ENCODE measurements around the gene PROM1. TPM values are rescaled to one million over a fixed set of nuclear protein-coding genes. Genes with fewer than 3 reads are reported as not detected.

Gene PROM1
- polyA plus RNA-seq, 2 of the 4 experiments (the other 2 are of a cell fraction), result 0.03 to 0.14 TPM

DNA sequence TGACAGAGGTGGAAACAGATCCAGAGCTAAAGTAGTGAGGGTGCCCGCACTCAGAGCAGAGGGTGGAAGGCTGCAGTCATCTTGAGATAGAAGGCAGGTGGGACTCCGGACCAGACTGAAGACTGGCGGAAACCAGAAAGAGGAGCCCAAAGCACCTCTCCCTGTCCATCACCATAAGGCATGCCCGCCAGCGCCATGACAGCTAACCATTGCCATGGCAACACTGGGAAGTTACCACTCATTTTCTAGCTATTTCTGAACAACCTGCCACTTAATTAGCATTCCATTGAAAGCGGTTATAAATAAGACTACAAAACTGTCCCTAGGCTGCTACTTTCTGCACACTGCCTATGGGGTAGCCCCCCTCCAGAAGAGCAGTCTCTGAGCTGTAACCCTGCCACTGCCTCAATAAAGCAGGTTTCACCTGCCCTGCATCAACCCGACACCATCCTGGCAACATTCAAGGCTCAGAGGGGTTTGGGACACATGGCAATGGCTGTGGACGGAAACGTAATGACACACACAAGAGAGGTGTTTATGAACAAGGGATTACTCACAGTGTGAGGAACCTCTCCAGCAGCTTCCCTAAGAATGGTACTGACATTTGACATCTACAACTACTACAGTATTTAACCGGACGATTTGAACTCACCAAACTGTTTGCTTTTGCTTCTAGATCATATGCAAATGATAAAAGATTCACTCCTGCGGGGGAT lies 93.1 kb downstream of the PROM1 start:
- no peak for TF ChIP-seq CHD2 (IDR thresholded peaks at IDR 0.05; ENCODE audit: low read length, partially characterized antibody)
- DNase-seq (ENCODE audit: low read depth in 1 of 2, low spot score in 1 of 2) (no peak), ATAC-seq (no peak), FAIRE-seq (no peak)
- ChIA-PET POLR2A (no interaction called here), CTCF (interaction anchor here (1.2 to 4.6 kb wide), 4 partner anchors 11 to 185 kb away, joined by 3 to 18 read pairs (median 6); no protein-coding TSS in a partner anchor)
- 68% methylated on average over 12 of the region's 12 CpGs for WGBS (ENCODE audit: missing lambda C conversion rate)
- no peaks in the 10 kb centered on the region for H3K4me1 ChIP-seq
- H3K27ac ChIP-seq, result no peak overlapping the region
- no peaks in the 10 kb centered on the region for H3K9me3 ChIP-seq
- no peak overlapping the region for H3K4me3 ChIP-seq
- no peak overlapping the region for H3K4me2 ChIP-seq

DNA sequence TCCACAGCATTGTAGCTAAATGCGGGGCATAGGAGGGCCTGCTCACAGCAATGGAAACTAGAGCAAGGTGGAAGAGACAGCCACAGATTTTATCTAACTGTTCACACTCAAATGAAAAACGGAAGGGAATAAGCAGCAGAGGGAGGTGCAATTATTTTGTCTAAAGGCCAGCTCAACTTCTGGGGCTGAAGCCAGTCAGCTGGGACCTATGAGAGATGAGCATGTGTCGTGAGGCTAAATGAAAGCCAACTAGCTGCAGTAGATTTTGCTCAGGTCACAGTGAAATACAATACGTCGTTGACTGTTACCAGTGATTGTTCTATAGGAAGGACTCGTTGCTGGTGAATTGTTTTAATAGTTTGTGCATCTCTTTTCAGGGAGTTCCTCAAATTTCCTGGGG lies 94.4 kb downstream of the PROM1 start:
- H3K9me3 ChIP-seq, result no peaks in the 10 kb centered on the region
- no peak for DNase-seq (ENCODE audit: low read depth in 1 of 2, low spot score in 1 of 2)
- ATAC-seq, result no peak
- POLR2A ChIA-PET, result no interaction called here
- TF ChIP-seq, protein P1, sequence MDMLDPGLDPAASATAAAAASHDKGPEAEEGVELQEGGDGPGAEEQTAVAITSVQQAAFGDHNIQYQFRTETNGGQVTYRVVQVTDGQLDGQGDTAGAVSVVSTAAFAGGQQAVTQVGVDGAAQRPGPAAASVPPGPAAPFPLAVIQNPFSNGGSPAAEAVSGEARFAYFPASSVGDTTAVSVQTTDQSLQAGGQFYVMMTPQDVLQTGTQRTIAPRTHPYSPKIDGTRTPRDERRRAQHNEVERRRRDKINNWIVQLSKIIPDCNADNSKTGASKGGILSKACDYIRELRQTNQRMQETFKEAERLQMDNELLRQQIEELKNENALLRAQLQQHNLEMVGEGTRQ (IDR thresholded peaks at IDR 0.05), result no peak
- no peak for TF ChIP-seq SREBF2 (IDR thresholded peaks at IDR 0.05)
- no peak for TF ChIP-seq CBX8 (IDR thresholded peaks at IDR 0.05)
- TF ChIP-seq FOSB (CRISPR knock-in tag; IDR thresholded peaks at IDR 0.05), result no peak
- FAIRE-seq, result no peak
- no peak overlapping the region for H3K4me3 ChIP-seq
- no peak overlapping the region for H3K4me2 ChIP-seq
- H3K4me1 ChIP-seq, result no peaks in the 10 kb centered on the region
- CTCF ChIA-PET, result interaction anchor here (0.8 to 4.6 kb wide), 5 partner anchors 9 to 184 kb away, joined by 3 to 18 read pairs (median 6); no protein-coding TSS in a partner anchor
- no peak overlapping the region for H3K27ac ChIP-seq
- WGBS (ENCODE audit: missing lambda C conversion rate), result 56% methylated on average over 6 of the region's 6 CpGs

DNA sequence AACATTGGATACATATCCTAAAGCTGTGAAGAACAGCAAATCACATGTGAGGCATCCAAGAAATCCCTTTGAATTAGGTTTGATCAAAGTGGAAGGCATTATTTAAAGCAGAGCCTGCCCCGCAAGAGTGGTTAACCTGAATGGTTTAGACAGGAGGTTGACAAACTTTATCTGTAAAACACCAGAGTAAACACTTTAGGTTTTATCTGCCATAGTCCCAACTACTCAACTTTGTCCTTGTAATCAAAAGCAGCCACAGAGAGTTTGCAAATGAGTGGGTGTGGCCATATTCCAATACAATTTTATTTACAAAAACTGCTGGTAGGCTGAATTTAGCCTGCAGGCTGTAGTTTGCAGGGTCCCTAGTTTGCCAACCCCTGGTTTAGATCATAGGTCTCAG lies 95.6 kb downstream of the PROM1 start:
- H3K4me2 ChIP-seq, result no peak overlapping the region
- H3K9me3 ChIP-seq, result no peaks in the 10 kb centered on the region
- H3K27ac ChIP-seq, result no peak overlapping the region
- no peak overlapping the region for H3K4me3 ChIP-seq
- DNase-seq (ENCODE audit: low read depth in 1 of 2, low spot score in 1 of 2), result no peak
- POLR2A ChIA-PET, result no interaction called here
- no peak for ATAC-seq
- H3K4me1 ChIP-seq, result no peaks in the 10 kb centered on the region
- WGBS (ENCODE audit: missing lambda C conversion rate), result 88% methylated on average over 1 of the region's 1 CpG
- TF ChIP-seq JUNB (IDR thresholded peaks at IDR 0.05), result no peak
- no peak for TF ChIP-seq RCOR1 (IDR thresholded peaks at IDR 0.05; ENCODE audit: low read depth, low read length)
- no peak for TF ChIP-seq RAD21 (conservative IDR thresholded peaks at IDR 0.05 in 1 of 2, IDR thresholded peaks at IDR 0.05 in 1 of 2)
- no peak for TF ChIP-seq RFX5 (IDR thresholded peaks at IDR 0.05)
- no peak for FAIRE-seq
- CTCF ChIA-PET, result interaction anchor here (1.6 to 4.6 kb wide), 2 partner anchors 13 to 182 kb away, joined by 6 to 18 read pairs; no protein-coding TSS in a partner anchor

DNA sequence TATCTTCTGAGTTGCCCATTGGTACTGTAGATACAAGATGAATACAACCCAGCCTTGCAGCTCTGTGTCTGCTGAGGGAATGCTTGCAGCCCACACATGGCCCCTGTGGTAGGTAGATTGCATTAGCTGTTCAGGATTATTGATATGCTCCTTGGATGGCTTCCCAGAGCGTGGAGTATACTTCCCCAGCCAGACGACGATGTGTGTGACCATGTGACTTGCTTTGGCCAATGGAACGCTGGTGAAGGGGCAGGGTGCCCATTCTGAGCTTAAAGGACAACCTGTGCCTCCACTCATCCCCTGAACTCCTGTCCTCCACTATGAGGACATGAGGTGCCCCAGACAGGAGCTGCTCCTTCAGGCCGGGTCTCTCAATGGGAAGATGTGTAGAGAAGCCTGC lies 96.9 kb downstream of the PROM1 start:
- POLR2A ChIA-PET, result no interaction called here
- TF ChIP-seq BHLHE40 (IDR thresholded peaks at IDR 0.05; ENCODE audit: low read depth, low read length) (no peak), HOXB13 (CRISPR knock-in tag; IDR thresholded peaks at IDR 0.05; ENCODE audit: low read depth) (no peak), FOSB (CRISPR knock-in tag; IDR thresholded peaks at IDR 0.05) (no peak), NPAS2 (CRISPR knock-in tag; IDR thresholded peaks at IDR 0.05; ENCODE audit: borderline replicate concordance) (no peak), HOXA7 (CRISPR knock-in tag; IDR thresholded peaks at IDR 0.05) (no peak), HOXB5 (CRISPR knock-in tag; IDR thresholded peaks at IDR 0.05) (no peak), JUN (IDR thresholded peaks at IDR 0.05) (no peak), CHD4 (IDR thresholded peaks at IDR 0.05; ENCODE audit: borderline replicate concordance) (no peak), GATA3 (IDR thresholded peaks at IDR 0.05; ENCODE audit: borderline replicate concordance) (no peak)
- TF ChIP-seq, protein P2, sequence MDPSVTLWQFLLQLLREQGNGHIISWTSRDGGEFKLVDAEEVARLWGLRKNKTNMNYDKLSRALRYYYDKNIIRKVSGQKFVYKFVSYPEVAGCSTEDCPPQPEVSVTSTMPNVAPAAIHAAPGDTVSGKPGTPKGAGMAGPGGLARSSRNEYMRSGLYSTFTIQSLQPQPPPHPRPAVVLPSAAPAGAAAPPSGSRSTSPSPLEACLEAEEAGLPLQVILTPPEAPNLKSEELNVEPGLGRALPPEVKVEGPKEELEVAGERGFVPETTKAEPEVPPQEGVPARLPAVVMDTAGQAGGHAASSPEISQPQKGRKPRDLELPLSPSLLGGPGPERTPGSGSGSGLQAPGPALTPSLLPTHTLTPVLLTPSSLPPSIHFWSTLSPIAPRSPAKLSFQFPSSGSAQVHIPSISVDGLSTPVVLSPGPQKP (IDR thresholded peaks at IDR 0.05; ENCODE audit: low read depth, low read length), result no peak
- TF ChIP-seq, protein P3, sequence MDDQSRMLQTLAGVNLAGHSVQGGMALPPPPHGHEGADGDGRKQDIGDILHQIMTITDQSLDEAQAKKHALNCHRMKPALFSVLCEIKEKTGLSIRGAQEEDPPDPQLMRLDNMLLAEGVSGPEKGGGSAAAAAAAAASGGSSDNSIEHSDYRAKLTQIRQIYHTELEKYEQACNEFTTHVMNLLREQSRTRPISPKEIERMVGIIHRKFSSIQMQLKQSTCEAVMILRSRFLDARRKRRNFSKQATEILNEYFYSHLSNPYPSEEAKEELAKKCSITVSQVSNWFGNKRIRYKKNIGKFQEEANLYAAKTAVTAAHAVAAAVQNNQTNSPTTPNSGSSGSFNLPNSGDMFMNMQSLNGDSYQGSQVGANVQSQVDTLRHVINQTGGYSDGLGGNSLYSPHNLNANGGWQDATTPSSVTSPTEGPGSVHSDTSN (IDR thresholded peaks at IDR 0.05), result no peak
- TF ChIP-seq, protein P4, sequence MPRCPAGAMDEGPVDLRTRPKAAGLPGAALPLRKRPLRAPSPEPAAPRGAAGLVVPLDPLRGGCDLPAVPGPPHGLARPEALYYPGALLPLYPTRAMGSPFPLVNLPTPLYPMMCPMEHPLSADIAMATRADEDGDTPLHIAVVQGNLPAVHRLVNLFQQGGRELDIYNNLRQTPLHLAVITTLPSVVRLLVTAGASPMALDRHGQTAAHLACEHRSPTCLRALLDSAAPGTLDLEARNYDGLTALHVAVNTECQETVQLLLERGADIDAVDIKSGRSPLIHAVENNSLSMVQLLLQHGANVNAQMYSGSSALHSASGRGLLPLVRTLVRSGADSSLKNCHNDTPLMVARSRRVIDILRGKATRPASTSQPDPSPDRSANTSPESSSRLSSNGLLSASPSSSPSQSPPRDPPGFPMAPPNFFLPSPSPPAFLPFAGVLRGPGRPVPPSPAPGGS (IDR thresholded peaks at IDR 0.05), result no peak
- TF ChIP-seq, protein P5, sequence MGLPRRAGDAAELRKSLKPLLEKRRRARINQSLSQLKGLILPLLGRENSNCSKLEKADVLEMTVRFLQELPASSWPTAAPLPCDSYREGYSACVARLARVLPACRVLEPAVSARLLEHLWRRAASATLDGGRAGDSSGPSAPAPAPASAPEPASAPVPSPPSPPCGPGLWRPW (IDR thresholded peaks at IDR 0.05), result no peak
- CTCF ChIA-PET, result interaction anchor here (0.8 to 4.6 kb wide), 5 partner anchors 14 to 181 kb away, joined by 3 to 18 read pairs (median 8); no protein-coding TSS in a partner anchor

More for the DNA sequence above, 96.9 kb downstream of the PROM1 start:
- ATAC-seq (no peak), DNase-seq (ENCODE audit: low read depth in 1 of 2, low spot score in 1 of 2) (no peak), FAIRE-seq (no peak)
- Histone ChIP-seq H3K27ac (no peak overlapping the region), H3K9me3 (no peaks in the 10 kb centered on the region), H3K4me1 (no peaks in the 10 kb centered on the region), H3K4me3 (no peak overlapping the region), H3K4me2 (no peak overlapping the region)
- WGBS (ENCODE audit: missing lambda C conversion rate), result 32% methylated on average over 5 of the region's 5 CpGs
